GM23338 (cell line): ENCODE results near the gene RNF11. TPM values are rescaled to one million over a fixed set of nuclear protein-coding genes. Genes with fewer than 3 reads are reported as not detected.

Experiments
- ATAC-seq: fragments of 200-7000 bp; cut with Tn5 transposase; 3 replicates; pipeline ENCODE4 v1.9.1; 2020
- DNase-seq: peaks from one replicate; pipeline ENCODE4 v3.0.0-alpha.2; 2015; ENCODE audit warnings: low spot score
- H2AFZ ChIP-seq: fragments of 200-600 bp; sonication (generic); 2 replicates; pipeline ENCODE4 v1.8.0; 2016; ENCODE audit warnings: antibody characterized with exemption, mild to moderate bottlenecking, moderate library complexity
- H3F3A ChIP-seq: fragments of 200-600 bp; sonication (generic); replicated peaks from 2 replicates; pipeline ENCODE4 v1.8.0; 2017; ENCODE audit warnings: antibody characterized with exemption, mixed run types, low read depth
- H3K27ac ChIP-seq: fragments of 200-600 bp; sonication (generic); 2 replicates; pipeline ENCODE4 v1.6.1; 2016; ENCODE audit warnings: low read depth
- H3K27me3 ChIP-seq: fragments of 200-600 bp; sonication (generic); 2 replicates; pipeline ENCODE4 v1.8.0; 2016; ENCODE audit warnings: mild to moderate bottlenecking, mixed run types, moderate library complexity; ENCODE audit not compliant: insufficient read depth
- H3K36me3 ChIP-seq: fragments of 200-600 bp; sonication (generic); 2 replicates; pipeline ENCODE4 v1.8.0; 2016; ENCODE audit warnings: mild to moderate bottlenecking; ENCODE audit not compliant: insufficient read depth
- H3K4me1 ChIP-seq: fragments of 200-600 bp; sonication (generic); 2 replicates; pipeline ENCODE4 v1.8.0; 2016; ENCODE audit warnings: mild to moderate bottlenecking, moderate library complexity; ENCODE audit not compliant: insufficient read depth
- H3K4me2 ChIP-seq: fragments of 200-600 bp; sonication (generic); 2 replicates; pipeline ENCODE4 v1.7.1; 2017; ENCODE audit warnings: mixed run types
- H3K4me3 ChIP-seq: fragments of 200-600 bp; sonication (generic); 2 replicates; pipeline ENCODE4 v1.6.1; 2016; ENCODE audit warnings: mixed run types
- H3K79me2 ChIP-seq: fragments of 200-600 bp; sonication (generic); replicated peaks from 2 replicates; pipeline ENCODE4 v1.8.0; 2017; ENCODE audit warnings: mild to moderate bottlenecking; ENCODE audit not compliant: insufficient read depth
- H3K9me2 ChIP-seq: fragments of 200-600 bp; sonication (generic); 2 replicates; pipeline ENCODE4 v1.8.0; 2017; ENCODE audit not compliant: insufficient read depth
- H4K20me1 ChIP-seq: fragments of 200-600 bp; sonication (generic); replicated peaks from 2 replicates; pipeline ENCODE4 v1.8.0; 2017; ENCODE audit warnings: mild to moderate bottlenecking; ENCODE audit not compliant: insufficient read depth
- H3K27ac Mint-ChIP-seq: 2 replicates; pipeline ENCODE4 v1.8.0; 2020; ENCODE audit warnings: inconsistent platforms, mild to moderate bottlenecking, moderate library complexity, mixed read lengths
- H3K27me3 Mint-ChIP-seq: 3 replicates; pipeline ENCODE4 v1.8.0; 2022; ENCODE audit warnings: low read depth, mild to moderate bottlenecking, moderate library complexity, mixed read lengths, inconsistent platforms; ENCODE audit not compliant: insufficient read depth, poor library complexity
- H3K36me3 Mint-ChIP-seq: 3 replicates; pipeline ENCODE4 v1.8.0; 2021; ENCODE audit warnings: low read depth, mild to moderate bottlenecking, inconsistent platforms, moderate library complexity, mixed read lengths
- H3K4me1 Mint-ChIP-seq: 3 replicates; pipeline ENCODE4 v1.8.0; 2020; ENCODE audit warnings: mild to moderate bottlenecking, inconsistent platforms, mixed read lengths
- H3K4me3 Mint-ChIP-seq: 3 replicates; pipeline ENCODE4 v1.8.0; 2021; ENCODE audit warnings: moderate library complexity, mild to moderate bottlenecking, inconsistent platforms, mixed read lengths
- H3K9me3 Mint-ChIP-seq: 3 replicates; pipeline ENCODE4 v1.8.0; 2020; ENCODE audit warnings: moderate library complexity, mild to moderate bottlenecking, inconsistent platforms, mixed read lengths
- CREB1 ChIP-seq: fragments of 250-450 bp; sonication (Bioruptor Pico); IDR thresholded peaks from 2 replicates; pipeline ENCODE4 v1.5.0; 2020; ENCODE audit warnings: low read depth, mild to moderate bottlenecking, moderate library complexity
- EZH2 ChIP-seq: fragments of 200-600 bp; sonication (generic); IDR thresholded peaks from one replicate; pipeline ENCODE4 v1.8.0; 2017; ENCODE audit warnings: antibody characterized with exemption, mild to moderate bottlenecking, low read depth; ENCODE audit not compliant: unreplicated experiment
- EZH2phosphoT487 ChIP-seq: fragments of 200-600 bp; sonication (generic); IDR thresholded peaks from one replicate; pipeline ENCODE4 v1.8.1; 2018; ENCODE audit warnings: antibody characterized with exemption; ENCODE audit not compliant: unreplicated experiment
- JUNB ChIP-seq: IDR thresholded peaks from one replicate; pipeline ENCODE4 v1.6.1; 2016; ENCODE audit warnings: antibody characterized with exemption; ENCODE audit not compliant: unreplicated experiment
- NANOG ChIP-seq: IDR thresholded peaks from 2 replicates; pipeline ENCODE4 v1.6.1; 2016; ENCODE audit warnings: antibody characterized with exemption, borderline replicate concordance
- POLR2AphosphoS5 ChIP-seq: IDR thresholded peaks from 2 replicates; pipeline ENCODE4 v1.6.1; 2016; ENCODE audit warnings: antibody characterized with exemption, low read depth
- STAT1 ChIP-seq: IDR thresholded peaks from one replicate; pipeline ENCODE4 v1.6.1; 2016; ENCODE audit warnings: antibody characterized with exemption; ENCODE audit not compliant: unreplicated experiment
- ZNF114 ChIP-seq: fragments of 250-450 bp; sonication (Bioruptor Pico); IDR thresholded peaks from 2 replicates; pipeline ENCODE4 v1.5.0; 2020; ENCODE audit warnings: mild to moderate bottlenecking, moderate library complexity
- ZNF331 ChIP-seq: fragments of 250-450 bp; sonication (Bioruptor Pico); IDR thresholded peaks from 2 replicates; pipeline ENCODE4 v1.5.0; 2020; ENCODE audit warnings: low read depth, mild to moderate bottlenecking, moderate library complexity
- polyA plus RNA-seq: library from polyadenylated mRNA; unstranded; fragments of >200 nt; fragmentation: Nextera tagmentation; extraction: Ambion mirVana; gene quantifications from 2 replicates; pipeline ENCODE4 v1.2.1, GENCODE V29; 2016
- total RNA-seq: library from RNA; depleted of rRNA; stranded (reverse); fragments of >200 nt; shearing (Covaris generic); gene quantifications from 2 replicates; pipeline ENCODE4 v1.2.3, GENCODE V29; 2014
- TF ChIP-seq, protein P1 (sequence below), 2 experiments: fragments of 200-600 bp in 1 of 2; sonication (generic) in 1 of 2; conservative IDR thresholded peaks; 2 replicates each; pipeline versions ENCODE4 v1.5.1 to v1.6.1; 2016 to 2017; ENCODE audit warnings: antibody characterized with exemption in 2 of 2, low read depth in 2 of 2, mild to moderate bottlenecking in 2 of 2, moderate library complexity in 1 of 2
- TF ChIP-seq, protein P2 (sequence below): fragments of 250-450 bp; sonication (Bioruptor Pico); IDR thresholded peaks from 2 replicates; pipeline ENCODE4 v1.5.0; 2020; ENCODE audit warnings: mild to moderate bottlenecking, moderate library complexity
- TF ChIP-seq, protein P3 (sequence below): IDR thresholded peaks from one replicate; pipeline ENCODE4 v1.6.1; 2018; ENCODE audit warnings: antibody characterized with exemption; ENCODE audit not compliant: unreplicated experiment
- TF ChIP-seq, protein P4 (sequence below): IDR thresholded peaks from 2 replicates; pipeline ENCODE4 v1.6.1; 2016; ENCODE audit warnings: antibody characterized with exemption

Gene RNF11
- total and polyA plus RNA-seq, 2 experiments from 2014 or later, result 22.3 to 43.0 TPM

DNA sequence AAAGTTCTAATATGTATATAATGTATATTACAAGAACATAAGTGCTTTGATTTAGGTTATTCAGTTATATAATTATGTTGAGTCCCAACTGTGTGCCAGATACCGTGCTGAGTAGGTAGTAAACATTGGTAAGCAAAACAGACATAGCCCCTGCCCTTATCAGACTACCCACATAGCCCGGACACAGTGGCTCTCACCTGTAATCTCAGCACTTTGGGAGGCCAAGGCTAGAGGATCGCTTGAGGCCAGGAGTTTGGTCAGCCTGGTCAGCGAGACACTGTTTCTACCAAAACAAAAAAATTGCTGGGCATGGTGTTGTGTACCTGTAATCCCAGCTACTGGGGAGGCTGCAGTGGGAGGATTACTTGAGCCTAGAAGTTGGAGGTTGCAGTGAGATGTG is 30.7 kb downstream of the RNF11 start:
- TF ChIP-seq EZH2 (no peak), STAT1 (no peak), NANOG (no peak), CREB1 (no peak), ZNF114 (CRISPR knock-in tag) (no peak), EZH2phosphoT487 (no peak), ZNF331 (CRISPR knock-in tag) (no peak), POLR2AphosphoS5 (no peak), JUNB (no peak)
- TF ChIP-seq, protein P1, sequence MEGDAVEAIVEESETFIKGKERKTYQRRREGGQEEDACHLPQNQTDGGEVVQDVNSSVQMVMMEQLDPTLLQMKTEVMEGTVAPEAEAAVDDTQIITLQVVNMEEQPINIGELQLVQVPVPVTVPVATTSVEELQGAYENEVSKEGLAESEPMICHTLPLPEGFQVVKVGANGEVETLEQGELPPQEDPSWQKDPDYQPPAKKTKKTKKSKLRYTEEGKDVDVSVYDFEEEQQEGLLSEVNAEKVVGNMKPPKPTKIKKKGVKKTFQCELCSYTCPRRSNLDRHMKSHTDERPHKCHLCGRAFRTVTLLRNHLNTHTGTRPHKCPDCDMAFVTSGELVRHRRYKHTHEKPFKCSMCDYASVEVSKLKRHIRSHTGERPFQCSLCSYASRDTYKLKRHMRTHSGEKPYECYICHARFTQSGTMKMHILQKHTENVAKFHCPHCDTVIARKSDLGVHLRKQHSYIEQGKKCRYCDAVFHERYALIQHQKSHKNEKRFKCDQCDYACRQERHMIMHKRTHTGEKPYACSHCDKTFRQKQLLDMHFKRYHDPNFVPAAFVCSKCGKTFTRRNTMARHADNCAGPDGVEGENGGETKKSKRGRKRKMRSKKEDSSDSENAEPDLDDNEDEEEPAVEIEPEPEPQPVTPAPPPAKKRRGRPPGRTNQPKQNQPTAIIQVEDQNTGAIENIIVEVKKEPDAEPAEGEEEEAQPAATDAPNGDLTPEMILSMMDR (conservative IDR thresholded peaks at IDR 0.05; ENCODE audit: low read depth in 2 of 2), result no peak
- TF ChIP-seq, protein P2, sequence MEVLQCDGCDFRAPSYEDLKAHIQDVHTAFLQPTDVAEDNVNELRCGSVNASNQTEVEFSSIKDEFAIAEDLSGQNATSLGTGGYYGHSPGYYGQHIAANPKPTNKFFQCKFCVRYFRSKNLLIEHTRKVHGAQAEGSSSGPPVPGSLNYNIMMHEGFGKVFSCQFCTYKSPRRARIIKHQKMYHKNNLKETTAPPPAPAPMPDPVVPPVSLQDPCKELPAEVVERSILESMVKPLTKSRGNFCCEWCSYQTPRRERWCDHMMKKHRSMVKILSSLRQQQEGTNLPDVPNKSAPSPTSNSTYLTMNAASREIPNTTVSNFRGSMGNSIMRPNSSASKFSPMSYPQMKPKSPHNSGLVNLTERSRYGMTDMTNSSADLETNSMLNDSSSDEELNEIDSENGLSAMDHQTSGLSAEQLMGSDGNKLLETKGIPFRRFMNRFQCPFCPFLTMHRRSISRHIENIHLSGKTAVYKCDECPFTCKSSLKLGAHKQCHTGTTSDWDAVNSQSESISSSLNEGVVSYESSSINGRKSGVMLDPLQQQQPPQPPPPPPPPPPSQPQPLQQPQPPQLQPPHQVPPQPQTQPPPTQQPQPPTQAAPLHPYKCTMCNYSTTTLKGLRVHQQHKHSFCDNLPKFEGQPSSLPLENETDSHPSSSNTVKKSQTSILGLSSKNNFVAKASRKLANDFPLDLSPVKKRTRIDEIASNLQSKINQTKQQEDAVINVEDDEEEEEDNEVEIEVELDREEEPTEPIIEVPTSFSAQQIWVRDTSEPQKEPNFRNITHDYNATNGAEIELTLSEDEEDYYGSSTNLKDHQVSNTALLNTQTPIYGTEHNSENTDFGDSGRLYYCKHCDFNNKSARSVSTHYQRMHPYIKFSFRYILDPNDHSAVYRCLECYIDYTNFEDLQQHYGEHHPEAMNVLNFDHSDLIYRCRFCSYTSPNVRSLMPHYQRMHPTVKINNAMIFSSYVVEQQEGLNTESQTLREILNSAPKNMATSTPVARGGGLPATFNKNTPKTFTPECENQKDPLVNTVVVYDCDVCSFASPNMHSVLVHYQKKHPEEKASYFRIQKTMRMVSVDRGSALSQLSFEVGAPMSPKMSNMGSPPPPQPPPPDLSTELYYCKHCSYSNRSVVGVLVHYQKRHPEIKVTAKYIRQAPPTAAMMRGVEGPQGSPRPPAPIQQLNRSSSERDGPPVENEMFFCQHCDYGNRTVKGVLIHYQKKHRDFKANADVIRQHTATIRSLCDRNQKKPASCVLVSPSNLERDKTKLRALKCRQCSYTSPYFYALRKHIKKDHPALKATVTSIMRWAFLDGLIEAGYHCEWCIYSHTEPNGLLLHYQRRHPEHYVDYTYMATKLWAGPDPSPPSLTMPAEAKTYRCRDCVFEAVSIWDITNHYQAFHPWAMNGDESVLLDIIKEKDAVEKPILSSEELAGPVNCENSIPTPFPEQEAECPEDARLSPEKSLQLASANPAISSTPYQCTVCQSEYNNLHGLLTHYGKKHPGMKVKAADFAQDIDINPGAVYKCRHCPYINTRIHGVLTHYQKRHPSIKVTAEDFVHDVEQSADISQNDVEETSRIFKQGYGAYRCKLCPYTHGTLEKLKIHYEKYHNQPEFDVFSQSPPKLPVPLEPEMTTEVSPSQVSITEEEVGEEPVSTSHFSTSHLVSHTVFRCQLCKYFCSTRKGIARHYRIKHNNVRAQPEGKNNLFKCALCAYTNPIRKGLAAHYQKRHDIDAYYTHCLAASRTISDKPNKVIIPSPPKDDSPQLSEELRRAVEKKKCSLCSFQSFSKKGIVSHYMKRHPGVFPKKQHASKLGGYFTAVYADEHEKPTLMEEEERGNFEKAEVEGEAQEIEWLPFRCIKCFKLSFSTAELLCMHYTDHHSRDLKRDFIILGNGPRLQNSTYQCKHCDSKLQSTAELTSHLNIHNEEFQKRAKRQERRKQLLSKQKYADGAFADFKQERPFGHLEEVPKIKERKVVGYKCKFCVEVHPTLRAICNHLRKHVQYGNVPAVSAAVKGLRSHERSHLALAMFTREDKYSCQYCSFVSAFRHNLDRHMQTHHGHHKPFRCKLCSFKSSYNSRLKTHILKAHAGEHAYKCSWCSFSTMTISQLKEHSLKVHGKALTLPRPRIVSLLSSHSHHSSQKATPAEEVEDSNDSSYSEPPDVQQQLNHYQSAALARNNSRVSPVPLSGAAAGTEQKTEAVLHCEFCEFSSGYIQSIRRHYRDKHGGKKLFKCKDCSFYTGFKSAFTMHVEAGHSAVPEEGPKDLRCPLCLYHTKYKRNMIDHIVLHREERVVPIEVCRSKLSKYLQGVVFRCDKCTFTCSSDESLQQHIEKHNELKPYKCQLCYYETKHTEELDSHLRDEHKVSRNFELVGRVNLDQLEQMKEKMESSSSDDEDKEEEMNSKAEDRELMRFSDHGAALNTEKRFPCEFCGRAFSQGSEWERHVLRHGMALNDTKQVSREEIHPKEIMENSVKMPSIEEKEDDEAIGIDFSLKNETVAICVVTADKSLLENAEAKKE (CRISPR knock-in tag), result no peak
- TF ChIP-seq, protein P3, sequence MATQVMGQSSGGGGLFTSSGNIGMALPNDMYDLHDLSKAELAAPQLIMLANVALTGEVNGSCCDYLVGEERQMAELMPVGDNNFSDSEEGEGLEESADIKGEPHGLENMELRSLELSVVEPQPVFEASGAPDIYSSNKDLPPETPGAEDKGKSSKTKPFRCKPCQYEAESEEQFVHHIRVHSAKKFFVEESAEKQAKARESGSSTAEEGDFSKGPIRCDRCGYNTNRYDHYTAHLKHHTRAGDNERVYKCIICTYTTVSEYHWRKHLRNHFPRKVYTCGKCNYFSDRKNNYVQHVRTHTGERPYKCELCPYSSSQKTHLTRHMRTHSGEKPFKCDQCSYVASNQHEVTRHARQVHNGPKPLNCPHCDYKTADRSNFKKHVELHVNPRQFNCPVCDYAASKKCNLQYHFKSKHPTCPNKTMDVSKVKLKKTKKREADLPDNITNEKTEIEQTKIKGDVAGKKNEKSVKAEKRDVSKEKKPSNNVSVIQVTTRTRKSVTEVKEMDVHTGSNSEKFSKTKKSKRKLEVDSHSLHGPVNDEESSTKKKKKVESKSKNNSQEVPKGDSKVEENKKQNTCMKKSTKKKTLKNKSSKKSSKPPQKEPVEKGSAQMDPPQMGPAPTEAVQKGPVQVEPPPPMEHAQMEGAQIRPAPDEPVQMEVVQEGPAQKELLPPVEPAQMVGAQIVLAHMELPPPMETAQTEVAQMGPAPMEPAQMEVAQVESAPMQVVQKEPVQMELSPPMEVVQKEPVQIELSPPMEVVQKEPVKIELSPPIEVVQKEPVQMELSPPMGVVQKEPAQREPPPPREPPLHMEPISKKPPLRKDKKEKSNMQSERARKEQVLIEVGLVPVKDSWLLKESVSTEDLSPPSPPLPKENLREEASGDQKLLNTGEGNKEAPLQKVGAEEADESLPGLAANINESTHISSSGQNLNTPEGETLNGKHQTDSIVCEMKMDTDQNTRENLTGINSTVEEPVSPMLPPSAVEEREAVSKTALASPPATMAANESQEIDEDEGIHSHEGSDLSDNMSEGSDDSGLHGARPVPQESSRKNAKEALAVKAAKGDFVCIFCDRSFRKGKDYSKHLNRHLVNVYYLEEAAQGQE, result no peak
- TF ChIP-seq, protein P4, sequence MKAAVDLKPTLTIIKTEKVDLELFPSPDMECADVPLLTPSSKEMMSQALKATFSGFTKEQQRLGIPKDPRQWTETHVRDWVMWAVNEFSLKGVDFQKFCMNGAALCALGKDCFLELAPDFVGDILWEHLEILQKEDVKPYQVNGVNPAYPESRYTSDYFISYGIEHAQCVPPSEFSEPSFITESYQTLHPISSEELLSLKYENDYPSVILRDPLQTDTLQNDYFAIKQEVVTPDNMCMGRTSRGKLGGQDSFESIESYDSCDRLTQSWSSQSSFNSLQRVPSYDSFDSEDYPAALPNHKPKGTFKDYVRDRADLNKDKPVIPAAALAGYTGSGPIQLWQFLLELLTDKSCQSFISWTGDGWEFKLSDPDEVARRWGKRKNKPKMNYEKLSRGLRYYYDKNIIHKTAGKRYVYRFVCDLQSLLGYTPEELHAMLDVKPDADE, result no peak
- Histone ChIP-seq H3K4me1 (peaks cover 14% of the 10 kb centered on the region), H3K27me3 (no peaks in the 10 kb centered on the region), H3K36me3 (no peaks in the 10 kb centered on the region), H3K4me3 (no peak overlapping the region), H3K4me2 (no peak overlapping the region), H3K27ac (no peak overlapping the region), H3K9me2 (no peaks in the 10 kb centered on the region), H3K79me2 (peaks cover 55% of the 10 kb centered on the region), H3F3A (no peaks in the 10 kb centered on the region), H4K20me1 (peaks cover 20% of the 10 kb centered on the region), H2AFZ (no peak overlapping the region)
- Mint-ChIP-seq H3K4me3 (no peak overlapping the region), H3K4me1 (peaks cover 25% of the 10 kb centered on the region), H3K9me3 (no peaks in the 10 kb centered on the region), H3K27me3 (peaks cover 5% of the 10 kb centered on the region), H3K36me3 (peaks cover 10% of the 10 kb centered on the region; the same call in 2 of the 3 replicates), H3K27ac (no peak overlapping the region)
- ATAC-seq (no peak), DNase-seq (no peak)
